ENCODE data around the gene VCAM1. TPM values are rescaled to one million over a fixed set of nuclear protein-coding genes. Genes with fewer than 3 reads are reported as not detected.

The VCAM1 gene
- total RNA-seq, 1 donor from 2014 or later: not detected

GRCh38 chr1:100700586-100700985 lies 19.0 kb upstream of the VCAM1 start:
- no peak for TF ChIP-seq CTCF (IDR thresholded peaks at IDR 0.05; ENCODE audit: unreplicated experiment)
- Mint-ChIP-seq H3K36me3 (ENCODE audit: insufficient read depth) (no peaks in the 10 kb centered on the region), H3K9me3 (ENCODE audit: low read depth) (peaks cover 13% of the 10 kb centered on the region), H3K27me3 (no peaks in the 10 kb centered on the region), H3K27ac (no peak overlapping the region), H3K4me1 (ENCODE audit: low read depth) (peaks cover 3% of the 10 kb centered on the region), H3K4me3 (ENCODE audit: low read depth) (no peak overlapping the region)
- no peak for DNase-seq (ENCODE audit: low spot score, unreplicated experiment)

- no peak for DNase-seq (ENCODE audit: low spot score, unreplicated experiment)
- Mint-ChIP-seq H3K27ac (no peak overlapping the region), H3K4me3 (ENCODE audit: low read depth) (no peak overlapping the region), H3K4me1 (ENCODE audit: low read depth) (peaks cover 3% of the 10 kb centered on the region), H3K36me3 (ENCODE audit: insufficient read depth) (no peaks in the 10 kb centered on the region), H3K9me3 (ENCODE audit: low read depth) (peaks cover 7% of the 10 kb centered on the region), H3K27me3 (no peaks in the 10 kb centered on the region)
- TF ChIP-seq CTCF (IDR thresholded peaks at IDR 0.05; ENCODE audit: unreplicated experiment): no peak
Measured at GRCh38 chr1:100703052-100703451, 16.5 kb upstream of the VCAM1 start.

GRCh38 chr1:100703716-100704115 lies 15.8 kb upstream of the VCAM1 start:
- H3K36me3 Mint-ChIP-seq (ENCODE audit: insufficient read depth): no peaks in the 10 kb centered on the region
- no peak overlapping the region for H3K4me3 Mint-ChIP-seq (ENCODE audit: low read depth)
- H3K9me3 Mint-ChIP-seq (ENCODE audit: low read depth): peaks cover 7% of the 10 kb centered on the region
- no peaks in the 10 kb centered on the region for H3K27me3 Mint-ChIP-seq
- TF ChIP-seq CTCF (IDR thresholded peaks at IDR 0.05; ENCODE audit: unreplicated experiment): no peak
- H3K4me1 Mint-ChIP-seq (ENCODE audit: low read depth): peaks cover 3% of the 10 kb centered on the region
- no peak overlapping the region for H3K27ac Mint-ChIP-seq
- DNase-seq (ENCODE audit: low spot score, unreplicated experiment): no peak

GRCh38 chr1:100704473-100704872 lies 15.1 kb upstream of the VCAM1 start:
- Mint-ChIP-seq H3K4me3 (ENCODE audit: low read depth) (no peak overlapping the region), H3K4me1 (ENCODE audit: low read depth) (peaks cover 3% of the 10 kb centered on the region), H3K27ac (no peak overlapping the region), H3K27me3 (no peaks in the 10 kb centered on the region), H3K36me3 (ENCODE audit: insufficient read depth) (no peaks in the 10 kb centered on the region), H3K9me3 (ENCODE audit: low read depth) (no peaks in the 10 kb centered on the region)
- no peak for TF ChIP-seq CTCF (IDR thresholded peaks at IDR 0.05; ENCODE audit: unreplicated experiment)
- DNase-seq (ENCODE audit: low spot score, unreplicated experiment): no peak

GRCh38 chr1:100706296-100706695 lies 13.2 kb upstream of the VCAM1 start:
- Mint-ChIP-seq H3K4me1 (ENCODE audit: low read depth) (peaks cover 3% of the 10 kb centered on the region), H3K27ac (no peak overlapping the region), H3K27me3 (no peaks in the 10 kb centered on the region), H3K4me3 (ENCODE audit: low read depth) (no peak overlapping the region), H3K36me3 (ENCODE audit: insufficient read depth) (no peaks in the 10 kb centered on the region), H3K9me3 (ENCODE audit: low read depth) (no peaks in the 10 kb centered on the region)
- no peak for DNase-seq (ENCODE audit: low spot score, unreplicated experiment)
- no peak for TF ChIP-seq CTCF (IDR thresholded peaks at IDR 0.05; ENCODE audit: unreplicated experiment)

All from progenitor cell of endocrine pancreas (in vitro differentiated cells).